ENCODE data around the gene COL3A1. TPM values are rescaled to one million over a fixed set of nuclear protein-coding genes. Genes with fewer than 3 reads are reported as not detected.

The COL3A1 gene
- total and polyA plus RNA-seq, 2 of the 8 experiments (the other 6 are each of a cell fraction or from before 2014, with no cell fraction given) = 0.07 to 0.11 TPM

- TF ChIP-seq CHD7 (IDR thresholded peaks at IDR 0.05; ENCODE audit: insufficient replicate concordance, low read length) (no peak), FOSL1 (IDR thresholded peaks at IDR 0.05; ENCODE audit: insufficient read depth, low read depth, low read length) (no peak), SP1 (IDR thresholded peaks at IDR 0.05; ENCODE audit: low read depth, low read length) (no peak), CTBP2 (IDR thresholded peaks at IDR 0.05; ENCODE audit: borderline replicate concordance, insufficient read depth, insufficient read length, low read length) (no peak), RBBP5 (IDR thresholded peaks at IDR 0.05; ENCODE audit: borderline replicate concordance, low read depth, low read length) (no peak)
Observed at GRCh38 chr2:188986839-188987238, 12.7 kb downstream of the COL3A1 start (continued).

Data from H1 (cell line).